Erythroblast (primary cell): ENCODE measurements around the gene ADA.

Source experiments
- GATA1 ChIP-seq: IDR thresholded peaks from 2 replicates; pipeline ENCODE4 v1.6.1; 2011; ENCODE audit warnings: low read depth, mild to moderate bottlenecking, control low read depth, low read length, moderate library complexity
- POLR2A ChIP-seq: IDR thresholded peaks from 2 replicates; pipeline ENCODE4 v1.6.1; 2011; ENCODE audit warnings: mild to moderate bottlenecking, low read length

GRCh38 chr20:44646023-44646640 is 5.4 kb downstream of the ADA start:
- TF ChIP-seq POLR2A (no peak), GATA1 (no peak)
